ENCODE measurements around the gene CENPU.

DNA sequence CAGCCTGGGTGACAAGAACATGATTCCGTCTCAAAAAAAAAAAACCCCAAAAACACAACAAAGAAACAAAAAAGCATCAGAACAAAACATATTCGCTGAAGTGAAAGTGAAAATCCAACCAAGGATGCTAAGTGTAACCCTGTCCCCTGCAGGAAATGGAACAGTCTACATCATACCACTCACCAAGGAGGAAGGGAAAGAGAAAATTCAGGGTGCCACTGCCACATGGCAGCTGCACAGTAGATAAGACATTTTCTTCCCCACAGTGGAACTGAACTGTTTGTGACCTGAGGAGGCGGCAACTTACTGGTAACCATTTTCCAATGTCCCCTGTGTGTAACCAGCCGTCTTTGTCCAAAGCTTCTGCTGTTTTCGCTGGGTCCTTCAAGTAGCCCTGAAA is 28.2 kb upstream of the CENPU start:
- TF ChIP-seq CTCF (IDR thresholded peaks at IDR 0.05), result no peak
- TF ChIP-seq POLR2A (IDR thresholded peaks at IDR 0.05), result no peak

Measured in thyroid gland (tissue), 4 donors.